Medulla oblongata (tissue), 1 donor: ENCODE measurements around the gene HTR3A.

Experiments
- DNase-seq: peaks from one replicate; pipeline ENCODE4 v3.0.0-alpha.2; 2015; ENCODE audit errors: extremely low spot score

HTR3A gene

DNA sequence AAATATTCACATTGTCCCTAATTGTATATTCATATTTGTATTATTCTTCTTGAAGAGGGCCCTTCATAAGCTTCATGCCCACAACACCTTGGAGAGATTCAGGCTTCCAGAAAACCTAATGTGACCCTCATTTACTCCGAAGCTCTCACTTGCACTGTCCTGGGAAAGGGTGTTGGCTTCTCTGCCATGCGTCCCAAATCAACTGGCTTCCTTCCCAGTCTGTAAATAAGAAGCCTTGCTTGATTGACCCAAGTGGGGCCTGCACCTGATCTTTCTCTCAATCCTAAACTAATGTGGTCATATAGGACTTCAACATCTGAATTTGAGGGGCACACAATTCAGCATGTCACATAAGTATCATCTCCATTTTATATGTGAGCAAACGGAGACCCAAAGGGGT lies 44.1 kb downstream of the HTR3A start:
- no peak for DNase-seq

DNA sequence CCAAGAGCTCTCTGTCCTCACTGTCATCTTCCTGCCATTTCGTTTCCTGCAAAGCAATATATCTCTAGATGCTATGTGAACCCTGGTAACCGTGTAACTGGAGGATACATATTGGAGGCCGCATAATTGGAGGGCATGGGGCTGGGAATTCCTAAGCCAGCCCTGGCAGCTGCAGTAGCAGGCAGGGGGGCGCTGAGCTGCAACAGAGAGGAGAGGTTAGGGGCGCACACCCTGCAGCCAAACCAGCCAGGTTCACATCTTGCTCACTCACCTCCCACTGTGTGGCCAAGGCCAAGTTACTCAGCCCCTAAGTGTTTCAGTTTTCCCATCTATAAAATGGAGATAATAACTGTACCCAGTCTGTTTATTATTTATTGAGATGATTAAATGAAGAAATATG lies 44.7 kb downstream of the HTR3A start:
- no peak for DNase-seq

DNA sequence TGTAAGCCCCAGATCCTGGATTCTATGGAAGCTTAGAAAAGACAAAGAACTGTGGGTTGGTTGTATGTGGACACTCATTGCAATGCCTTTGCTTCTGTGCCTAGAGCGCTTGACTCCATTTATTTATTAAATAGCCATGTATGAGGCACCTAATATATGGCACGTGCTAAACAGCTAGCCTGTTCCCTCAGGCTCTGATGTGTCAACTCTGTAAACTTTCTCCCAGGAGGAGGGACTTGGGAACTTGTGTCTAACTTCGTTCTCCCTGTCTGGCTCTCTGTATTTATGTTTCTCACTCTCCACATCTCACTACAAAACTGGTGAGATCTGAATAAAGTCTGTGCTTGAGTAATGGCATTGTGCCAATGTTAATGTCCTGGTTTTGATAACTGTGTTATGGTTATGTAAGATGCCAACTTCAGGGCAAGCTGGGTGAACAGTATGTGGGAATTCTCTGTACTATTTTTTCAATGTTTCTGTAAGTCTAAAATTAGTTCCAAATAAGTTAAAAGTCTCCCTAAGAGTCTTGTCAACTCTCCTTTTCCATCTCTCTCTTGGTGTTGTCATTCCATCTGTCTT lies 50.5 kb downstream of the HTR3A start:
- no peak for DNase-seq

DNA sequence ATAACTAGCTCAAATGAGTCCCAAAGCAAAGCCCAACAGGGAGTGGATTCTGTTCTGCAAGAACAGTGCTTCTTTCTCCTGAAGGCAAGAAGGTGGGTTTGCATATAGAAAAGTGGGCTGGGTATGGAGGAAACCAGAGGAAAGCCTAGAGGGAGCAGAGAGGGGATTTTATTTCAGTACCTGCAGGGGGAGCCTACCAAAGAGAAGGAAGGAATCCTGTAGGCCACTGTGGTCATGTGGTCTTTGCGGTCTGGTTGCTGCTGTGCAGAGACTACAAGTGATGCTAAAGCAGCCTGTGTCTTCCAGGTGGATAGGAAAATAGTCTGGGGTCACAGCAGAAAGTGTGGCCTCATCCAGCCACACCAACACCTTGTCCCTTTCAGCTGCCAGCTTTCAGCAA lies 51.4 kb downstream of the HTR3A start:
- no peak for DNase-seq

DNA sequence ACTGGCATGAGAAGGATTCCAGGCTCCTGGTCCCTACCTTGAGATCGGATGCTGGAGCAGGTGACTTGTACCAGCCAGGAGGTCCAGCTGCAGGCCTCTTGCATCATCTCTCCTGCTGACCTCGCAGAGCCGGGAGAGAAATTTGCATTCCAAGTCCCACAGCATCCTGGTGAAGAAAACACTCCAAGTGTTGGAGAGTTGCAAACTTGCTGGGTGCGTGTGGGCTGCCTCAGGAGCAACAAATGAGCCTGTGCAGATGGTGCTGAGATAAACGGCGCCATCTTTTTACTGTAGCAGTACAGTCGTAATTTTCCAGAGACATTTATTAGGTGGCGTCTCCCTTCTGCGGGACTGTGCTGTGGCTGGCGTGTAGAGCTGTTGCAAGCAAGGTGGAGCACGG lies 52.5 kb downstream of the HTR3A start:
- DNase-seq: no peak

DNA sequence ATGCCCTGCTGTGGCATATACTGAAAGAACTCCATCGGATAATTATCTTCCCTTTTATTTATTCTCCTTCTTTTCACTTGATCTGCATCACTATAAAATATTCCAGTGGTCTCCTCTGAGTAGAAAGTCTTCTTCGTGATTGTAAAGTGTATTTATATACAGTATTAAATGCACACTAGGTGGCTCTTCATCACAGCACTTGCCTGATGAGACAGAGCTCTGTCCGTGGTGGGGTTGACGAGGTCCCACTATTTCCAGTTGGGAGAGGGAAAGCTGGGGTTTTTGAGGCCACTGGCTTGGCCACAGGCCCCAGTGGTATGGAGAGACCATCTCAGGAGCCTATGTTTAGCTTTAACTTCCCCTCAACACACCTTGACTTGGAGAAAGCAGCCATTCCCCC lies 53.0 kb downstream of the HTR3A start:
- DNase-seq: no peak

DNA sequence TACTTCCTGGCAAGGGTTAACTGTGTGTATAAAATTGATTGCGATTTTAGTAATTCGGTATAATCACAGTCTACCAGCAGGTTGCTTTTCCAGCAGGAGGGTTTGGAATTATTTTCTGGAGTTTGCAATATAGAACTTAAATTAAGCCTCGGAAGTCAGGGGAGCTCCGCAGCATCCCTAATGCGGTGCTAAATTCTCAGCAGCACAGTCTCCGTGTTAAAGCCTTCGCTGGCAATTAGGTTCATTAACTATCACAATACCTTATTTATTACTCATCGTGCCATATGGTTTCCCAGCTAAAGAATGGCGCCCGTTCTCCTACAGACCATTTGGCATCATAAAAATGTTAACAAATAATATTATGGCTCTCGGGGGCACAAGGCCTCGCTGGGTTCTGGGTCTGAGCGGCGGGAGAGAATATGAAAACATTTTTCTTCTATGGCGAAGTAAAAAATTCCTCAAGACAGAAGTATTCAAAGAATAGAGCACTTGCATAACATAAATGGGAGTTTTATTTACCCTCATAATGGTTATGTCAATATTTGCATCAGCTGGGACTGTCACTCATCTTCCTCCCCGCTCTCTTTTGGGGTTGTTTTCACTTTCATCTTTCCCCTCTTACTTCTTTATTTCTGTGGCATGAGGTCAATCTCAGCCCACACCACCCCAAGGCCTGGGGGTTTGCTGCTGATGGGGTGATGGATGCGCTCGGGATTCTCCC lies 56.5 kb downstream of the HTR3A start:
- no peak for DNase-seq

DNA sequence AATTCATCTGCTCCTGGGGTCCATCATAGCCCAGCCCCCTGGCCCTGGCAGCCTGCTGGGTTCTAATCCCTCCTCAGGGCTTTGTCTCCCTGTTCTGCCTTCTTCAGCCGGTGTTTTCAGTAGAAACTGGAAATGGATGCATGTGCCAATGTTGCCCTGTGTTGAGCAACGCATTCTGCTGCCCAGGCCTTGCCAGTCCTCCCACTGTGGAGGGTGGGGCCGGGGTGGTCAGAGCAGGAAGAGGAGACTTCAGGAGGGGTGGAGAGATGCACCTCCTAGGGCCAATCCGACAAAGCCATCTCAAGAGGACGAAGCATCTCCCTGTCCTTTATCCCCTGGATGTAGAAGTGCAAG lies 57.0 kb downstream of the HTR3A start:
- DNase-seq: no peak

DNA sequence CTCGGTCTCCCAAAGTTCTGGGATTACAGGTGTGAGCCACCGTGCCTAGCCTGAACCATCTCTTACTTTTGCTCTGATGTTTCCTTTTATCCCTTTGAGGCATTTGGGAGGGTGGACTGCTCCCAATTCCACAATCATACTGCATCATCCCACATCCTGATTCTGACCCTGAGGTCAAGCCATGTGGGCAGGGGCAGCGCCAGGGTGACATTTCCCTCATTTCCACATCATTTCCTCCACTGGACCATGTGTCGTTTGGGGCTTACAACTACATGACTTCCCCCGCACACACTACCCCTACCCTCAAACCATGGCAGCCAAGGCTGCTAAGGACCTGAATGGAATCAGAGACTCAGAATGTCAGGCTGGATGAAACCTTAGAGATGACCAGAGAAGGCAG lies 58.2 kb downstream of the HTR3A start:
- DNase-seq: no peak

DNA sequence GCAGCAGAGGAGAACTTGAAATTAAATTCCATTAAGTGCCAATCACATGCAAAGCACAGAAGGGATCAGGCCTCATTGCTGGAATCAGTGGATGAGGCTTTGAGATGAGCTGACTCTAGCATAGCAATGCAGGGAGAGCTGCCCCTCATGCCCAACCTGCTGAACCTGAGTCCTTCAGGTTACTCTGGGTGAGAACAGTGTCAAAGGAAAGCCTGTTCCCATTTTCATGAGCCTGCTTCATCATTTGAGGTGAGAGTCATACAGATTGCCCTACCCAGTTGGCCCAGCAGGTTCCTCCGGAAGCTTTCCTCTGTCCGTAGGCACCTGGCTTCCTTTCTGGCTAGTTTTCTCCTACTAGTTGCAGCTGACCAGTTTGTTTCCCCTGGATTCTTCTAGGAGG lies 58.7 kb downstream of the HTR3A start:
- DNase-seq: no peak

DNA sequence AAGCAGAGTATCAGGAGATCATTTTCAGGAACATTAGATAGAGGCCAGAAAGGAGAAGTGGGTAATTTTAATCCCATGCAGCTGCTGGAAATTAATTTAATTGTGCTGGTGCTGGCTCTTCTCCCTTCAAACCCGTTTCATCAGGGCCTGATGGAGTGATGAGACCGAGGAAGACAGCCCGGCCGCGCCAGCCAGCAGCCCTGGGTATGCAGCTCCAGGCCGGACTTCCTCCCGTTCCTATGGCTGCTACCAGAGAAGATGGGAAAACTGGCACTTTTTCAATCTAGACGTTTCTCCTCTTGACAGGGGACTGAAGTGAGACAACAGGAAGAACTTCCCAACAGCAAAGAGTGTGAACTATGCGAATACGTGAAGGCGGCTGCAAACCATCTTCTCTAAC lies 60.0 kb downstream of the HTR3A start:
- DNase-seq: no peak

DNA sequence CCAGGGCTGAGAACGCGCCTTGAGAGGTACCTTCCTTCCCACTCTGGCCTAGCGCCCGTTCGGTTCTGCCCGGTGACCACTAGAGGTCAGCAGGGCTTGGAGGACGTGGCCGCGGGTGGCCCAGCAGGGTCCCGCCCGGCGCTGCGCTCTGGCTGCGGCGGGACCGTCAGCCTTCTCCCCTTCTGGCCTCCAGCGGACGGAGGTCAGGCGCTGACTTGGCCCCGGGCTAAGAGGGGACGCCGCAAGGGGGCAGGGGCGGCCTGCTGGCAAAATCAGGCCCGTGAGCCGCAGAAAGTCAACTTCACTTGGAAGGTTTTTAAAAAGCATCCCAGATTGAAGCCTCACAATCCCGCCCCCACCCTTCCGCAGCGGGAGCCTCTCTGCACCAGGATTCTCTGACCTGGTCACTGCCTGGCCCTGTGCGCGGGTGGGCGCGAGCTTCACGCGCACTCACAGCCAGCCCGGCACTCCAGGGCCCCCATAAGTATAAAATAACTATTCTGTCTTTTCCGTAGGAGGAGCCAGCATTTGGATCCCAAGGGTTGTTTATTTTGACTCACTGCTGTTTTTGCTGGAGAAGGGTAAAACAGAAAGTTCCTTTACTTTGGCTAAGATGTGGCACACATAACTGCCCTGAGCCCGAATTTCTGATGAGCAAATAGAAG lies 61.4 kb downstream of the HTR3A start:
- DNase-seq: peak; percentile 83

DNA sequence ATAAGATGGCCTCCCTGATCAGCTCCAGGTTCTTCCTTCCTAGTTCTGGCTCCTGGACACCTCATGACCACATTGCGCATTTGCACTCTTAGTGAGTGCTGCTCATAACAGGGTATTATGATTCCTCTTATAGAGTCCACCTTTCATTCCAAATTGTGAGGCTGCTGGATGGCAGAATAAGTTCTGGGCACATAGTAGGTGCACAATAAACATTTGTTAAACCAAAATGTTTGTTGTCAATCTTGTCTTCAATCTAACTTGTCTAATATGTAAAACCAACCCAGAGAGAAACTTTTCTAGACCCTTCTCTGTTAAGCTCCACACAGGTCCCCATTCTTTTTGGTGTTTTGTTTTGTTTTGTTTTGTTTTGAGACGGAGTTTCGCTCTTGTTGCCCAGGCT lies 62.0 kb downstream of the HTR3A start:
- DNase-seq: no peak

DNA sequence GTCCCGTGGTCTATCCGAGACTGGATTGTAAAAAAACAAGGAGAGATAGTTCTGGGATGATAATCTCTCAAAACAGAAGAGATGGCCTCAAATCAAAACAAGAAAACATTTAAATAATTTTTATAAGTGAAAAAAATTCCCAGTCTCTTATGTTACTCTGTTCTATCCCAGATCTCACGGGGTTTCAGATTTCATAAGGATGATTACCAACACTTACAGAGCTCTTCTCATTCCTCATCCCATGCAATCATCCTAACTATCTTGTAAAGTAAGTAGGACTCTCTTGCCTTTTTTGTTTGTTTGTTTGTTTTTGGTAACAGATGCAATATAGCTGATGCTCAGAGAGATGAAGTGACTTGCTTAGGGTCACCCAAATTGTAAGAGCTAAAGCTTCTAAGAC lies 64.6 kb downstream of the HTR3A start:
- DNase-seq: no peak
